Muscle of arm (tissue), 12 donors: ENCODE measurements around the gene AMN. TPM values are rescaled to one million over a fixed set of nuclear protein-coding genes. Genes with fewer than 3 reads are reported as not detected.
"Not testable (repeated sequence)": the region's sequence is repeated elsewhere in the genome, so short reads cannot be mapped to it uniquely, and the experiment has no call there.

Experiments
- DNase-seq: peaks from one replicate; pipeline ENCODE4 v3.0.0-alpha.2; 2013
- polyA plus RNA-seq, 12 donors: library from polyadenylated mRNA; unstranded; fragments of 120-200 nt; gene quantifications; one replicate each; pipeline ENCODE4 v1.2.1, GENCODE V29; 2013; ENCODE audit not compliant: insufficient read length in 12 of 12

AMN gene
- polyA plus RNA-seq, 12 donors = 0.16 to 32.7 (median 0.62) TPM; not detected in 1

GRCh38 chr14:102911991-102912761, 10.3 kb upstream of the AMN start:
- DNase-seq = no peak

GRCh38 chr14:102913341-102914211, 8.9 kb upstream of the AMN start:
- no peak for DNase-seq

- no peak for DNase-seq
Observed at GRCh38 chr14:102914474-102915291, 7.8 kb upstream of the AMN start.

- no peak for DNase-seq
Observed at GRCh38 chr14:102915292-102916110, 7.0 kb upstream of the AMN start.

- no peak for DNase-seq
Observed at GRCh38 chr14:102916347-102917055, 6.0 kb upstream of the AMN start.

GRCh38 chr14:102917056-102917385, 5.4 kb upstream of the AMN start:
- DNase-seq = no peak

GRCh38 chr14:102917469-102918211, 4.8 kb upstream of the AMN start:
- DNase-seq = no peak

- no peak for DNase-seq
Observed at GRCh38 chr14:102918438-102918837, 4.0 kb upstream of the AMN start.

- DNase-seq = no peak
Observed at GRCh38 chr14:102920273-102920997, 2.0 kb upstream of the AMN start.

- no peak for DNase-seq
Observed at GRCh38 chr14:102920998-102921304, 1.5 kb upstream of the AMN start.

- no peak for DNase-seq
Observed at GRCh38 chr14:102923201-102923924, 900 bp downstream of the AMN start.

- DNase-seq = no peak
Observed at GRCh38 chr14:102923925-102924486, 1.5 kb downstream of the AMN start.

- DNase-seq = no peak
Observed at GRCh38 chr14:102924632-102925588, 2.4 kb downstream of the AMN start.

- no peak for DNase-seq
Observed at GRCh38 chr14:102925646-102926045, 3.2 kb downstream of the AMN start.

GRCh38 chr14:102926104-102926503, 3.6 kb downstream of the AMN start:
- DNase-seq = no peak

GRCh38 chr14:102926840-102927239, 4.4 kb downstream of the AMN start:
- not testable (repeated sequence) for DNase-seq

- no peak for DNase-seq
Observed at GRCh38 chr14:102927346-102927877, 4.9 kb downstream of the AMN start.
